ENCODE data around the gene ENG.
"Not testable (repeated sequence)": the region's sequence is repeated elsewhere in the genome, so short reads cannot be mapped to it uniquely, and the experiment has no call there.

The ENG gene

GRCh38 chr9:127863191-127863621, 8.7 kb upstream of the ENG start:
- DNase-seq, result no peak

GRCh38 chr9:127862075-127863011, 7.9 kb upstream of the ENG start:
- peak; percentile 49 for DNase-seq

GRCh38 chr9:127860779-127861178, 6.3 kb upstream of the ENG start:
- DNase-seq, result no peak

GRCh38 chr9:127860260-127860659, 5.8 kb upstream of the ENG start:
- DNase-seq, result no peak

- no peak for DNase-seq
These were observed 3.6 kb upstream of the ENG start for GRCh38 chr9:127858041-127858512.

- DNase-seq, result no peak
These were observed 2.8 kb upstream of the ENG start for GRCh38 chr9:127857278-127857677.

GRCh38 chr9:127856729-127857116, 2.3 kb upstream of the ENG start:
- DNase-seq, result no peak

- DNase-seq, result no peak
These were observed 1.8 kb upstream of the ENG start for GRCh38 chr9:127856094-127856728.

- DNase-seq, result no peak
These were observed 1.1 kb upstream of the ENG start for GRCh38 chr9:127855522-127855921.

GRCh38 chr9:127854960-127855359, 502 bp upstream of the ENG start:
- no peak for DNase-seq

GRCh38 chr9:127853312-127854183, 910 bp downstream of the ENG start:
- DNase-seq, result no peak

GRCh38 chr9:127852829-127853228, 1.6 kb downstream of the ENG start:
- DNase-seq, result no peak

GRCh38 chr9:127850286-127850830, 4.1 kb downstream of the ENG start:
- DNase-seq, result no peak

- no peak for DNase-seq
These were observed 5.5 kb downstream of the ENG start for GRCh38 chr9:127848756-127849504.

GRCh38 chr9:127847833-127848755, 6.4 kb downstream of the ENG start:
- no peak for DNase-seq

GRCh38 chr9:127847178-127847510, 7.3 kb downstream of the ENG start:
- DNase-seq, result no peak

- no peak for DNase-seq
These were observed 7.8 kb downstream of the ENG start for GRCh38 chr9:127846443-127847177.

GRCh38 chr9:127845619-127846018, 8.8 kb downstream of the ENG start:
- DNase-seq, result not testable (repeated sequence)

GRCh38 chr9:127844821-127845359, 9.6 kb downstream of the ENG start:
- no peak for DNase-seq

Measured in activated gamma-delta T cell (primary cell).